HepG2 (cell line): ENCODE data around the gene ATXN7L2. TPM values are rescaled to one million over a fixed set of nuclear protein-coding genes. Genes with fewer than 3 reads are reported as not detected.
A peak's percentile ranks its signal among the peaks of the same experiment; 100 is the strongest.

Source experiments
- IKZF4 ChIP-seq: sonication (generic); formaldehyde crosslinking; IDR thresholded peaks from 2 replicates; pipeline ENCODE4 v1.5.1; 2020; ENCODE audit warnings: borderline replicate concordance, mild to moderate bottlenecking, low read depth, missing genetic modification reagents; ENCODE audit errors: not compliant biosample characterization
- JUNB ChIP-seq: sonication (generic); formaldehyde crosslinking; IDR thresholded peaks from 2 replicates; pipeline ENCODE4 v1.8.0; 2022; ENCODE audit warnings: missing genetic modification reagents, mild to moderate bottlenecking, borderline replicate concordance
- MIER3 ChIP-seq: IDR thresholded peaks from 2 replicates; pipeline ENCODE4 v1.6.1; 2016; ENCODE audit warnings: missing compliant biosample characterization, borderline replicate concordance
- NR2F1 ChIP-seq, 2 experiments: fragments of 450-650 bp in 1 of 2; formaldehyde crosslinking in 1 of 2; IDR thresholded peaks; 2 replicates each; pipeline versions ENCODE4 v1.5.0 to v1.6.1; 2016 to 2020; ENCODE audit warnings: mild to moderate bottlenecking in 1 of 2, missing compliant biosample characterization in 1 of 2, missing genetic modification reagents in 1 of 2, moderate library complexity in 1 of 2
- REL ChIP-seq: sonication (generic); formaldehyde crosslinking; conservative IDR thresholded peaks from 2 replicates; pipeline ENCODE4 v1.8.0; 2022; ENCODE audit warnings: mild to moderate bottlenecking, missing genetic modification reagents, moderate library complexity
- SKI ChIP-seq: fragments of 450-650 bp; IDR thresholded peaks from one replicate; pipeline ENCODE4 v1.6.1; 2018; ENCODE audit warnings: mild to moderate bottlenecking; ENCODE audit not compliant: partially characterized antibody
- ZBTB34 ChIP-seq: sonication (generic); formaldehyde crosslinking; IDR thresholded peaks from 2 replicates; pipeline ENCODE4 v1.8.0; 2022; ENCODE audit warnings: mild to moderate bottlenecking, missing genetic modification reagents
- ZNF24 ChIP-seq: fragments of 450-650 bp; IDR thresholded peaks from 2 replicates; pipeline ENCODE4 v1.6.1; 2017; ENCODE audit warnings: antibody characterized with exemption, mild to moderate bottlenecking
- ZNF407 ChIP-seq: sonication (generic); formaldehyde crosslinking; IDR thresholded peaks from one replicate; pipeline ENCODE4 v1.5.1; 2020; ENCODE audit warnings: mild to moderate bottlenecking, missing genetic modification reagents; ENCODE audit errors: not compliant biosample characterization
- ZNF614 ChIP-seq: IDR thresholded peaks from 2 replicates; pipeline ENCODE4 v1.6.1; 2018; ENCODE audit warnings: missing biosample characterization, missing genetic modification reagents, inconsistent platforms, borderline replicate concordance
- ZNF839 ChIP-seq: sonication (generic); formaldehyde crosslinking; IDR thresholded peaks from 2 replicates; pipeline ENCODE4 v1.4.0; 2020; ENCODE audit warnings: missing genetic modification reagents, mild to moderate bottlenecking, borderline replicate concordance
- polyA plus RNA-seq, 8 experiments: library from polyadenylated mRNA; depleted of rRNA in 3 of 8; stranded (reverse) in 7 of 8; unstranded in 1 of 8; fragments of >200 nt; fragmentation: Illumina TruSeq in 4 of 8; extraction: Trizol in 4 of 8; gene quantifications; 2 replicates each; pipeline versions ENCODE4 v1.2.1 to v1.2.3, GENCODE V29; 2011 to 2016; ENCODE audit warnings: low read depth in 4 of 8, missing spikeins in 1 of 8, mixed read lengths in 1 of 8; ENCODE audit not compliant: insufficient read depth in 1 of 8
- total RNA-seq, 5 experiments: library from RNA; depleted of rRNA; stranded (reverse); fragments of >200 nt; fragmentation: Illumina TruSeq; extraction: Trizol; gene quantifications; 2 replicates each; pipeline ENCODE4 v1.2.3, GENCODE V29; 2016; ENCODE audit warnings: low read depth in 1 of 5
- TF ChIP-seq, protein P1 (sequence below): sonication (generic); formaldehyde crosslinking; IDR thresholded peaks from 2 replicates; pipeline ENCODE4 v1.4.0; 2020; ENCODE audit warnings: missing genetic modification reagents
- TF ChIP-seq, protein P2 (sequence below): sonication (generic); formaldehyde crosslinking; IDR thresholded peaks from 2 replicates; pipeline ENCODE4 v1.5.0; 2020; ENCODE audit warnings: mild to moderate bottlenecking, missing genetic modification reagents

ATXN7L2 gene
- total and polyA plus RNA-seq, 2 of the 13 experiments (the other 11 are each of a cell fraction or from before 2014, with no cell fraction given), result 2.7 to 2.8 TPM

DNA sequence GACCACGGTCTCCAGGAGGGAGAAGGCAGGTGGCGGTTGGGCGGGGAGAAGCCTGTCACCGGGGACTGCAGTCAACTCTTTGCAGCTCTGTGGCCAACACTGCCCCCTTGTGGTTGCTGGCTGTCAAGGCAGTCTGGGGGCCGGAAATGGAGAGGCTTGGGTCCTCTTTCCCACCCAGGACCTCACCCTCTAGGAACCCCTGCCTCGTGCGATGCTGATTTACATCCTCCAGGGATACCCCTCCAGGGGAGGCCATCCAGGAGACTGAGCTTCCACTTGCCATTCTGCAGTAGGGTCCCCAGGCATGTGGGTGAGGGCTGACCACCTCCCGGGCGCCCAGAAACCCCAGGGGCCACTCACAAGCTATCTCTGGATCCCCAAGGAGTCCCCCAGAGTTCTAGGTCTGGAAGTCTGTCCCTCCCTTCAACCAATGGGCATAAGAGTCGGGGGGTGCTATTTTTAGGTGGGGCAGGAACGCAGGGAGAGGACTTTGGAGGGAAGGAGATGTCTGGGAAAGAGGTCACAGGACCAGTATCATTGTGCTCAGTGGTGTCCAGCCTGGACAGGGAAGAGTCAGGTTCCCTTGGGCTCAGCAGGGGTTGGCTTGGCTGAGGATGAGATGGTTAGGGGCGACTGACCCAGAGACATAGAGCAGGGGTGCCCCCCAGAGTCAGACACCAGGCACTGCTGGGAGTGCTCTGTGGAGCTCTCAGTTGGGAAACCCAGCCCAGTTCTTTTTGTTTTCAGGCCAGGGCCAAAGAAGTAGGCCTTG is 48.8 kb downstream of the ATXN7L2 start (continued):
- TF ChIP-seq ZBTB34 (CRISPR knock-in tag) (no peak), SKI (peak; percentile 36), JUNB (CRISPR knock-in tag) (no peak), IKZF4 (CRISPR knock-in tag) (peak; percentile 65), ZNF24 (no peak), ZNF839 (CRISPR knock-in tag) (no peak), ZNF407 (CRISPR knock-in tag) (no peak), NR2F1 (CRISPR knock-in tag; IDR thresholded peaks at IDR 0.05) (no peak), ZNF614 (0 out of 2 replicates have a peak, but pooled peaks have one; percentile 30), MIER3 (CRISPR knock-in tag) (no peak), REL (no peak)
- TF ChIP-seq, protein P1, sequence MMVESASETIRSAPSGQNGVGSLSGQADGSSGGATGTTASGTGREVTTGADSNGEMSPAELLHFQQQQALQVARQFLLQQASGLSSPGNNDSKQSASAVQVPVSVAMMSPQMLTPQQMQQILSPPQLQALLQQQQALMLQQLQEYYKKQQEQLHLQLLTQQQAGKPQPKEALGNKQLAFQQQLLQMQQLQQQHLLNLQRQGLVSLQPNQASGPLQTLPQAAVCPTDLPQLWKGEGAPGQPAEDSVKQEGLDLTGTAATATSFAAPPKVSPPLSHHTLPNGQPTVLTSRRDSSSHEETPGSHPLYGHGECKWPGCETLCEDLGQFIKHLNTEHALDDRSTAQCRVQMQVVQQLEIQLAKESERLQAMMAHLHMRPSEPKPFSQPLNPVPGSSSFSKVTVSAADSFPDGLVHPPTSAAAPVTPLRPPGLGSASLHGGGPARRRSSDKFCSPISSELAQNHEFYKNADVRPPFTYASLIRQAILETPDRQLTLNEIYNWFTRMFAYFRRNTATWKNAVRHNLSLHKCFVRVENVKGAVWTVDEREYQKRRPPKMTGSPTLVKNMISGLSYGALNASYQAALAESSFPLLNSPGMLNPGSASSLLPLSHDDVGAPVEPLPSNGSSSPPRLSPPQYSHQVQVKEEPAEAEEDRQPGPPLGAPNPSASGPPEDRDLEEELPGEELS (CRISPR knock-in tag), result 0 out of 2 replicates have a peak, but pooled peaks have one; percentile 4
- TF ChIP-seq, protein P2, sequence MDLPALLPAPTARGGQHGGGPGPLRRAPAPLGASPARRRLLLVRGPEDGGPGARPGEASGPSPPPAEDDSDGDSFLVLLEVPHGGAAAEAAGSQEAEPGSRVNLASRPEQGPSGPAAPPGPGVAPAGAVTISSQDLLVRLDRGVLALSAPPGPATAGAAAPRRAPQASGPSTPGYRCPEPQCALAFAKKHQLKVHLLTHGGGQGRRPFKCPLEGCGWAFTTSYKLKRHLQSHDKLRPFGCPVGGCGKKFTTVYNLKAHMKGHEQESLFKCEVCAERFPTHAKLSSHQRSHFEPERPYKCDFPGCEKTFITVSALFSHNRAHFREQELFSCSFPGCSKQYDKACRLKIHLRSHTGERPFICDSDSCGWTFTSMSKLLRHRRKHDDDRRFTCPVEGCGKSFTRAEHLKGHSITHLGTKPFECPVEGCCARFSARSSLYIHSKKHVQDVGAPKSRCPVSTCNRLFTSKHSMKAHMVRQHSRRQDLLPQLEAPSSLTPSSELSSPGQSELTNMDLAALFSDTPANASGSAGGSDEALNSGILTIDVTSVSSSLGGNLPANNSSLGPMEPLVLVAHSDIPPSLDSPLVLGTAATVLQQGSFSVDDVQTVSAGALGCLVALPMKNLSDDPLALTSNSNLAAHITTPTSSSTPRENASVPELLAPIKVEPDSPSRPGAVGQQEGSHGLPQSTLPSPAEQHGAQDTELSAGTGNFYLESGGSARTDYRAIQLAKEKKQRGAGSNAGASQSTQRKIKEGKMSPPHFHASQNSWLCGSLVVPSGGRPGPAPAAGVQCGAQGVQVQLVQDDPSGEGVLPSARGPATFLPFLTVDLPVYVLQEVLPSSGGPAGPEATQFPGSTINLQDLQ (CRISPR knock-in tag), result no peak
